Adrenal gland (tissue), 12 donors: Measurements from ENCODE around the gene TAB2. TPM values are rescaled to one million over a fixed set of nuclear protein-coding genes. Genes with fewer than 3 reads are reported as not detected.
A peak's percentile ranks its signal among the peaks of the same experiment; 100 is the strongest.

Experiments used
- DNase-seq, 7 donors: peaks; one replicate each; pipeline ENCODE4 v3.0.0-alpha.2; 2019 to 2020
- H3K27ac ChIP-seq, 5 donors: fragments of 200-600 bp; sonication (generic) in 4 of 5; 1 replicate in 3 of 5; 2 replicates in 2 of 5; pipeline versions ENCODE4 v1.5.1 to v1.8.0; 2016 to 2020; ENCODE audit warnings: mild to moderate bottlenecking in 1 of 5
- H3K27me3 ChIP-seq: fragments of 200-600 bp; 2 replicates; pipeline ENCODE4 v1.8.0; 2021
- H3K36me3 ChIP-seq, 2 donors: fragments of 200-600 bp; replicated peaks in 1 of 2; 1 replicate in 1 of 2; 2 replicates in 1 of 2; pipeline versions ENCODE4 v1.5.1 to v1.8.0; 2018 to 2022
- H3K4me1 ChIP-seq, 2 donors: fragments of 200-600 bp; replicated peaks in 1 of 2; 1 replicate in 1 of 2; 2 replicates in 1 of 2; pipeline versions ENCODE4 v1.5.1 to v1.8.0; 2018 to 2021
- H3K4me3 ChIP-seq, 4 donors: fragments of 200-600 bp; sonication (generic) in 3 of 4; one replicate each; pipeline ENCODE4 v1.5.1; 2016 to 2018
- H3K9me3 ChIP-seq, 3 donors: fragments of 200-600 bp; sonication (generic) in 1 of 3; replicated peaks in 1 of 3; 1 replicate in 2 of 3; 2 replicates in 1 of 3; pipeline versions ENCODE4 v1.5.1 to v1.8.0; 2016 to 2021
- POLR2A ChIP-seq, 2 donors: fragments of 450-650 bp; IDR thresholded peaks; one replicate each; pipeline ENCODE4 v1.6.1; 2017; ENCODE audit warnings: antibody characterized with exemption in 2 of 2, mild to moderate bottlenecking in 2 of 2, moderate library complexity in 1 of 2
- WGBS, 4 donors: extraction: QIAGEN DNeasy Blood & Tissue Kit in 2 of 4; methylation state at CpG; one replicate each; pipeline versions ENCODE4 v1.1.5 to v1.1.7; 2013 to 2017; 5-methylcytosine and 5-hydroxymethylcytosine counted together
- intact Hi-C, 2 donors: fragments of 100-400 bp; cut with DNase I; formaldehyde crosslinking; loops; one replicate each; pipeline versions ENCODE4 v1.14.1 to v1.15.0; 2022 to 2023
- polyA plus RNA-seq, 3 donors: library from polyadenylated mRNA; stranded (reverse); fragments of 200-250 nt in 2 of 3; fragments of 350-450 nt in 1 of 3; fragmentation: Illumina TruSeq in 1 of 3; extraction: RNeasy Lipid Tissue Mini Kit (QIAGEN cat#74804) in 1 of 3; gene quantifications; one replicate each; pipeline ENCODE4 v1.2.3, GENCODE V29; 2013 to 2014
- total RNA-seq, 9 donors: library from RNA; depleted of rRNA in 4 of 9; stranded (reverse); fragments of >200 nt in 4 of 9; fragments of 120-200 nt in 1 of 9; fragmentation: NEBNext Ultra II Directional in 1 of 9; extraction: Animal tissue kit (Norgen Biotek cat#: 25700) in 1 of 9; gene quantifications; one replicate each; pipeline versions ENCODE4 v1.1.0 to v1.2.4, GENCODE V29; 2013 to 2023
- TF ChIP-seq, protein P1 (sequence below), 6 experiments: fragments of 450-650 bp in 4 of 6; fragments of 200-600 bp in 2 of 6; sonication (generic) in 1 of 6; IDR thresholded peaks; 1 replicate in 5 of 6; 2 replicates in 1 of 6; pipeline versions ENCODE4 v1.5.1 to v1.8.0; 2016 to 2021; ENCODE audit warnings: antibody characterized with exemption in 6 of 6, mild to moderate bottlenecking in 2 of 6, moderate library complexity in 1 of 6
- donor health status: healthy with polysubstance abuse.
- donor health status: Bipolar disorder and iron deficiency.
- donor health status: DM: yes; HTN: yes; CAD: no.
- donor health status: DM: no; HTN: no; CAD: no.
- donor health status: DM: no; HTN: no; CAD: no.
- donor health status: DM: yes; HTN: yes; CAD: no.

Gene TAB2
- total and polyA plus RNA-seq, 12 donors, result 10.8 to 68.8 (median 43.9) TPM

DNA sequence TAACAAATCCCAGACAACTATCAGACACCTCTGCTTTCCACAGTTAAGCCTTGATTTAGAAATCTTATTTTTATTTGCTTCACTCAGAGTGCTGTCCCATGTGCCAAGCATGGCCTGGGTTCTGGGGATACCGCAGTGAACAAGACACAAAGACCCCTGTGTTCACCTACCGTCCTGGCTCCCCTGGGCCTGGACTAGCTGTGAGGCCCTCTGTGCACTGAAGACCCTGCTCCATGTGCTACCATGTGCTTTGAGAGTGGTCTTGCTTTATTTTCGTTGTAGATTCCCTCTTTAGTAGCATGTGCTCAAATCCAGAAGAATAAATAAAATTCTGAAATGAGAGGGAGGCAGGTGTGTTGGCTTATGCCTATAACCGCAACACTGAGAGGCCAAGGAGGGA lies 105.1 kb downstream of the TAB2 start:
- no peak overlapping the region for H3K4me3 ChIP-seq
- peaks cover 3 to 6% of the 10 kb centered on the region in 2 donors for H3K4me1 ChIP-seq
- no peak for DNase-seq
- no peak overlapping the region for H3K27ac ChIP-seq
- H3K27me3 ChIP-seq, result no peaks in the 10 kb centered on the region
- intact Hi-C loops, result loop anchor here (10.0 kb wide), 1 partner anchor 108 kb away; the partner anchor contains the start of gene TAB2 (in 2 of the 2)
- 86 to 90% (median 89%) methylated on average over 4 of the region's 4 CpGs for WGBS, 4 donors
- H3K9me3 ChIP-seq, result no peaks in the 10 kb centered on the region
- TF ChIP-seq, protein P1, sequence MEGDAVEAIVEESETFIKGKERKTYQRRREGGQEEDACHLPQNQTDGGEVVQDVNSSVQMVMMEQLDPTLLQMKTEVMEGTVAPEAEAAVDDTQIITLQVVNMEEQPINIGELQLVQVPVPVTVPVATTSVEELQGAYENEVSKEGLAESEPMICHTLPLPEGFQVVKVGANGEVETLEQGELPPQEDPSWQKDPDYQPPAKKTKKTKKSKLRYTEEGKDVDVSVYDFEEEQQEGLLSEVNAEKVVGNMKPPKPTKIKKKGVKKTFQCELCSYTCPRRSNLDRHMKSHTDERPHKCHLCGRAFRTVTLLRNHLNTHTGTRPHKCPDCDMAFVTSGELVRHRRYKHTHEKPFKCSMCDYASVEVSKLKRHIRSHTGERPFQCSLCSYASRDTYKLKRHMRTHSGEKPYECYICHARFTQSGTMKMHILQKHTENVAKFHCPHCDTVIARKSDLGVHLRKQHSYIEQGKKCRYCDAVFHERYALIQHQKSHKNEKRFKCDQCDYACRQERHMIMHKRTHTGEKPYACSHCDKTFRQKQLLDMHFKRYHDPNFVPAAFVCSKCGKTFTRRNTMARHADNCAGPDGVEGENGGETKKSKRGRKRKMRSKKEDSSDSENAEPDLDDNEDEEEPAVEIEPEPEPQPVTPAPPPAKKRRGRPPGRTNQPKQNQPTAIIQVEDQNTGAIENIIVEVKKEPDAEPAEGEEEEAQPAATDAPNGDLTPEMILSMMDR (IDR thresholded peaks at IDR 0.05), result no peak
- no peak for TF ChIP-seq POLR2A (IDR thresholded peaks at IDR 0.05)
- H3K36me3 ChIP-seq, result no peaks in the 10 kb centered on the region

DNA sequence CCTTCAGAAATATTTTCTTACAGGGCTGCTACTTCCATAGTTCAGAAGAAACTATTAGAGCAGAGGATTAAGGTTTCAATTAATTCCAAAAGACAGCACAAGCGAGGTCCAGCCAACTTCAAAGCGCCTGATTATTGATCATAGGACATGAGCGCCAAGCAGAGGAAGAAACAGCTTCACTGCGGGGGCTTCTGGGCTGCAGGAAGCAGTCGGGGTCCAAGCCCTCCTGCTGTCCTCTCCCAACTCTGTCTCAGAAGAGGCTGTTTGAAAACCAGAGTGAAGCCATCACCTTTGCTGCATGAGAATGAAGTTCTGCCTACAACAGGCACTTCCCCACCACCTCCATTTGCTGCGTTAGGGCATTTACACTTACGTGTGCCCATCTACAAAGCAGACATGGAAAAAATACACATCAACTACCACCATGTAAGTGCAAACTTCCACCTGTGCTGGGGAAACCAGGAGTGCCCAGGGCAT lies 106.5 kb downstream of the TAB2 start:
- no peaks in the 10 kb centered on the region for H3K27me3 ChIP-seq
- no peaks in the 10 kb centered on the region for H3K9me3 ChIP-seq
- H3K4me3 ChIP-seq, result no peak overlapping the region
- H3K27ac ChIP-seq, result peak overlapping the region in 1 of 5 donors; percentile 41
- TF ChIP-seq, protein P1 (IDR thresholded peaks at IDR 0.05), result no peak
- TF ChIP-seq POLR2A (IDR thresholded peaks at IDR 0.05), result no peak
- WGBS, 4 donors, result 65 to 72% (median 68%) methylated on average over 7 of the region's 7 CpGs
- no peaks in the 10 kb centered on the region for H3K36me3 ChIP-seq
- intact Hi-C loops, result loop anchor here (10.0 kb wide), 1 partner anchor 109 kb away; the partner anchor contains the start of gene TAB2 (in 2 of the 2)
- H3K4me1 ChIP-seq, result peaks cover 3 to 6% of the 10 kb centered on the region in 2 donors
- DNase-seq, result no peak

DNA sequence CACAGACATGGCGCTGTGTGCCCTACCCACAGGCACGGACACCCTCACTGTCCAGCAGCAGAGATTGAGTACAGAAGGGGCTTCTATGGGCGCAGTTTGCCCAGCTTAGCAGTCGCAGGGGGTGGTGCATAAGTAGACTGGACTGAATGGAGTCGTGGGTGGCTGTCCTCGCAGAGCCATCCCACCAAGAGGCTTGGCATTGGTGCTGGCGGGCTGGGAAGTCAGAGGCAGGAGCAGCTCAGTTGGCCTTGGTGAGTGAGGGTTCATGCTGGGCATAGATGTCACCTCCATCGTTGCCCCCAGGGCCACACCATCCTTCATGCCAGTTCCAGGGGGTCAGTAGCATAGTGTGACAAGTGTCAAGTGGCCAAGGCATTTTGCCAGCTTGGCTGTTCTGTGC lies 107.7 kb downstream of the TAB2 start:
- Histone ChIP-seq H3K36me3 (no peaks in the 10 kb centered on the region), H3K4me3 (no peak overlapping the region), H3K27ac (no peak overlapping the region), H3K27me3 (no peaks in the 10 kb centered on the region), H3K4me1 (peaks cover 3 to 6% of the 10 kb centered on the region in 2 donors), H3K9me3 (no peaks in the 10 kb centered on the region)
- intact Hi-C loops, result loop anchor here (5.0 to 10.0 kb wide), 2 partner anchors 110 to 338 kb away; partner anchors contain the start of gene TAB2 (in 2 of the 2)
- TF ChIP-seq, protein P1 (IDR thresholded peaks at IDR 0.05), result no peak
- no peak for TF ChIP-seq POLR2A (IDR thresholded peaks at IDR 0.05)
- 67 to 93% (median 76%) methylated on average over 3 to 8 of the region's 8 CpGs for WGBS, 4 donors
- no peak for DNase-seq

DNA sequence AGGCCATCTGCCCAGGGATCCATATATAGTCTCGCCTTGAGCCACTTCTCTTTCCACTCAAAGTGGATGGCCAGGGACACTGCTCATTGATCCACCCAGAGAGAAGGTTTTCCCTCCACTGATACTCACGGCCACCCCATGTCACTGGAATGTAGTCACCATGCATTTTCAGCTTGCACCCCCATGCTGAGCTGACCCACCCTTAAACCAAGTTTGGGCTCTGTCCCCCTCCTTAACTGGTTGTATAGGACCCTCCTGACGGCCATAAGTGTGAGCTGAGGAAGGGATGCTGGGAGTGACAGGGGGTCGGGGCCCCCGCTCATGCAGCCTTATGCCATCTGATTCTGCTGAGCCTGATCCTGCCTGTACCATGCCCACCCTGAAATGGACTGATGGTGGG lies 108.2 kb downstream of the TAB2 start:
- H3K4me3 ChIP-seq, result no peak overlapping the region
- intact Hi-C loops, result loop anchor here (5.0 to 10.0 kb wide), 2 partner anchors 111 to 338 kb away; partner anchors contain the start of gene TAB2 (in 2 of the 2)
- H3K36me3 ChIP-seq, result no peaks in the 10 kb centered on the region
- no peaks in the 10 kb centered on the region for H3K9me3 ChIP-seq
- no peak overlapping the region for H3K27ac ChIP-seq
- TF ChIP-seq POLR2A (IDR thresholded peaks at IDR 0.05), result no peak
- TF ChIP-seq, protein P1 (IDR thresholded peaks at IDR 0.05), result no peak
- DNase-seq, result no peak
- H3K27me3 ChIP-seq, result no peaks in the 10 kb centered on the region
- peaks cover 3 to 6% of the 10 kb centered on the region in 2 donors for H3K4me1 ChIP-seq
- 87 to 95% (median 92%) methylated on average over 5 of the region's 5 CpGs for WGBS, 4 donors
